ENCODE results near the gene AOPEP.

The AOPEP gene

GRCh38 chr9:94802251-94802650, 75.8 kb downstream of the AOPEP start:
- Histone ChIP-seq H3K9me2 (replicated peaks; ENCODE audit: insufficient read depth, low read length) (no peaks in the 10 kb centered on the region), H3K27ac (ENCODE audit: low read depth, low read length) (peak overlapping the region; percentile 99), H3K9ac (ENCODE audit: low read length) (peak overlapping the region; percentile 59), H3K36me3 (ENCODE audit: low read length) (no peaks in the 10 kb centered on the region; the same call in 1 of the 2 replicates), H3K4me2 (ENCODE audit: low read depth, low read length, poor library complexity, severe bottlenecking) (peak overlapping the region; percentile 79), H3F3A (ENCODE audit: insufficient read depth) (peaks cover 75% of the 10 kb centered on the region), H3K4me3 (ENCODE audit: insufficient read depth, low read length, poor library complexity, severe bottlenecking) (no peak overlapping the region), H2AFZ (ENCODE audit: low read depth, low read length, severe bottlenecking) (no peak overlapping the region), H4K20me1 (ENCODE audit: low read depth, low read length) (no peaks in the 10 kb centered on the region), H3K79me2 (ENCODE audit: insufficient read depth, low read length) (no peaks in the 10 kb centered on the region; the same call in 1 of the 2 replicates), H3K9me3 (ENCODE audit: insufficient read depth, low read length) (no peaks in the 10 kb centered on the region), H3K27me3 (ENCODE audit: low read length) (no peaks in the 10 kb centered on the region)
- TF ChIP-seq EZH2phosphoT487 (conservative IDR thresholded peaks at IDR 0.05; ENCODE audit: low read length) (no peak), CTCF (IDR thresholded peaks at IDR 0.05; ENCODE audit: insufficient read depth, low read length, poor library complexity, severe bottlenecking) (no peak)

- H3F3A ChIP-seq (ENCODE audit: insufficient read depth), result peaks cover 78% of the 10 kb centered on the region
- no peaks in the 10 kb centered on the region; the same call in 1 of the 2 replicates for H3K36me3 ChIP-seq (ENCODE audit: low read length)
- no peaks in the 10 kb centered on the region for H3K9me2 ChIP-seq (replicated peaks; ENCODE audit: insufficient read depth, low read length)
- H3K4me2 ChIP-seq (ENCODE audit: low read depth, low read length, poor library complexity, severe bottlenecking), result peak overlapping the region; percentile 79
- H3K27ac ChIP-seq (ENCODE audit: low read depth, low read length), result peak overlapping the region; percentile 99
- peak overlapping the region; percentile 59 for H3K9ac ChIP-seq (ENCODE audit: low read length)
- peak overlapping the region; percentile 16 for H3K4me3 ChIP-seq (ENCODE audit: insufficient read depth, low read length, poor library complexity, severe bottlenecking)
- H4K20me1 ChIP-seq (ENCODE audit: low read depth, low read length), result no peaks in the 10 kb centered on the region
- no peaks in the 10 kb centered on the region; the same call in 1 of the 2 replicates for H3K79me2 ChIP-seq (ENCODE audit: insufficient read depth, low read length)
- no peak overlapping the region for H2AFZ ChIP-seq (ENCODE audit: low read depth, low read length, severe bottlenecking)
- H3K27me3 ChIP-seq (ENCODE audit: low read length), result no peaks in the 10 kb centered on the region
- H3K9me3 ChIP-seq (ENCODE audit: insufficient read depth, low read length), result no peaks in the 10 kb centered on the region
- TF ChIP-seq CTCF (IDR thresholded peaks at IDR 0.05; ENCODE audit: insufficient read depth, low read length, poor library complexity, severe bottlenecking) (no peak), EZH2phosphoT487 (conservative IDR thresholded peaks at IDR 0.05; ENCODE audit: low read length) (no peak)
These were observed 76.3 kb downstream of the AOPEP start for GRCh38 chr9:94802793-94803192.

- TF ChIP-seq EZH2phosphoT487 (conservative IDR thresholded peaks at IDR 0.05; ENCODE audit: low read length), result no peak
- H3K4me3 ChIP-seq (ENCODE audit: insufficient read depth, low read length, poor library complexity, severe bottlenecking), result peak overlapping the region; percentile 16
- H3K9ac ChIP-seq (ENCODE audit: low read length), result peak overlapping the region; percentile 59
- H3K36me3 ChIP-seq (ENCODE audit: low read length), result no peaks in the 10 kb centered on the region; the same call in 1 of the 2 replicates
- no peaks in the 10 kb centered on the region for H3K9me2 ChIP-seq (replicated peaks; ENCODE audit: insufficient read depth, low read length)
- no peaks in the 10 kb centered on the region for H3K9me3 ChIP-seq (ENCODE audit: insufficient read depth, low read length)
- H3K27me3 ChIP-seq (ENCODE audit: low read length), result no peaks in the 10 kb centered on the region
- H3K79me2 ChIP-seq (ENCODE audit: insufficient read depth, low read length), result no peaks in the 10 kb centered on the region; the same call in 1 of the 2 replicates
- H2AFZ ChIP-seq (ENCODE audit: low read depth, low read length, severe bottlenecking), result no peak overlapping the region
- no peaks in the 10 kb centered on the region for H4K20me1 ChIP-seq (ENCODE audit: low read depth, low read length)
- peaks cover 80% of the 10 kb centered on the region for H3F3A ChIP-seq (ENCODE audit: insufficient read depth)
- H3K27ac ChIP-seq (ENCODE audit: low read depth, low read length), result peak overlapping the region; percentile 99
- H3K4me2 ChIP-seq (ENCODE audit: low read depth, low read length, poor library complexity, severe bottlenecking), result peak overlapping the region; percentile 79
These were observed 77.8 kb downstream of the AOPEP start for GRCh38 chr9:94804316-94804715.

GRCh38 chr9:94805051-94805489, 78.6 kb downstream of the AOPEP start:
- Histone ChIP-seq H3K9me3 (ENCODE audit: insufficient read depth, low read length) (no peaks in the 10 kb centered on the region), H3K36me3 (ENCODE audit: low read length) (no peaks in the 10 kb centered on the region; the same call in 1 of the 2 replicates), H3F3A (ENCODE audit: insufficient read depth) (peaks cover 81% of the 10 kb centered on the region), H3K79me2 (ENCODE audit: insufficient read depth, low read length) (no peaks in the 10 kb centered on the region; the same call in 1 of the 2 replicates), H3K9ac (ENCODE audit: low read length) (peak overlapping the region; percentile 59), H3K27me3 (ENCODE audit: low read length) (no peaks in the 10 kb centered on the region), H3K9me2 (replicated peaks; ENCODE audit: insufficient read depth, low read length) (no peaks in the 10 kb centered on the region), H2AFZ (ENCODE audit: low read depth, low read length, severe bottlenecking) (no peak overlapping the region), H3K4me2 (ENCODE audit: low read depth, low read length, poor library complexity, severe bottlenecking) (peak overlapping the region; percentile 79), H3K4me3 (ENCODE audit: insufficient read depth, low read length, poor library complexity, severe bottlenecking) (peak overlapping the region; percentile 11), H3K27ac (ENCODE audit: low read depth, low read length) (peak overlapping the region; percentile 99), H4K20me1 (ENCODE audit: low read depth, low read length) (no peaks in the 10 kb centered on the region)
- TF ChIP-seq EZH2phosphoT487 (conservative IDR thresholded peaks at IDR 0.05; ENCODE audit: low read length) (no peak), CTCF (IDR thresholded peaks at IDR 0.05; ENCODE audit: insufficient read depth, low read length, poor library complexity, severe bottlenecking) (no peak)

Measured in SU-DHL-6 (cell line).